ENCODE results near the gene PLCB4. TPM values are rescaled to one million over a fixed set of nuclear protein-coding genes. Genes with fewer than 3 reads are reported as not detected.

The PLCB4 gene
- total and polyA plus RNA-seq, 2 donors = 11.5 to 32.1 TPM

GRCh38 chr20:9163251-9163650 is 94.4 kb downstream of the PLCB4 start:
- H3K36me3 ChIP-seq (ENCODE audit: insufficient read depth) = no peaks in the 10 kb centered on the region
- H3K4me3 ChIP-seq (ENCODE audit: low read depth, low read length) = no peak overlapping the region
- 89% methylated on average over 3 of the region's 3 CpGs for WGBS
- H3K27ac ChIP-seq (ENCODE audit: low read depth) = no peak overlapping the region
- DNase-seq (ENCODE audit: extremely low spot score) = no peak
- no peaks in the 10 kb centered on the region for H3K4me1 ChIP-seq (ENCODE audit: insufficient read depth)

- H3K4me3 ChIP-seq (ENCODE audit: low read depth, low read length) = no peak overlapping the region
- H3K27ac ChIP-seq (ENCODE audit: low read depth) = no peak overlapping the region
- 70% methylated on average over 1 of the region's 1 CpG for WGBS
- no peaks in the 10 kb centered on the region for H3K36me3 ChIP-seq (ENCODE audit: insufficient read depth)
- H3K4me1 ChIP-seq (ENCODE audit: insufficient read depth) = no peaks in the 10 kb centered on the region
- DNase-seq (ENCODE audit: extremely low spot score) = no peak
These were observed 95.1 kb downstream of the PLCB4 start for GRCh38 chr20:9163995-9164394.

- H3K27ac ChIP-seq (ENCODE audit: low read depth) = no peak overlapping the region
- no peak for DNase-seq (ENCODE audit: extremely low spot score)
- no peaks in the 10 kb centered on the region for H3K4me1 ChIP-seq (ENCODE audit: insufficient read depth)
- 87% methylated on average over 2 of the region's 2 CpGs for WGBS
- no peak overlapping the region for H3K4me3 ChIP-seq (ENCODE audit: low read depth, low read length)
- no peaks in the 10 kb centered on the region for H3K36me3 ChIP-seq (ENCODE audit: insufficient read depth)
These were observed 96.4 kb downstream of the PLCB4 start for GRCh38 chr20:9165261-9165660.

- WGBS = 85% methylated on average over 11 of the region's 11 CpGs
- Histone ChIP-seq H3K27ac (ENCODE audit: low read depth) (no peak overlapping the region), H3K4me3 (ENCODE audit: low read depth, low read length) (no peak overlapping the region), H3K4me1 (ENCODE audit: insufficient read depth) (no peaks in the 10 kb centered on the region), H3K36me3 (ENCODE audit: insufficient read depth) (no peaks in the 10 kb centered on the region)
- no peak for DNase-seq (ENCODE audit: extremely low spot score)
These were observed 97.4 kb downstream of the PLCB4 start for GRCh38 chr20:9166153-9166780.

GRCh38 chr20:9169409-9169808 is 100.5 kb downstream of the PLCB4 start:
- Histone ChIP-seq H3K4me3 (ENCODE audit: low read depth, low read length) (no peak overlapping the region), H3K4me1 (ENCODE audit: insufficient read depth) (no peaks in the 10 kb centered on the region), H3K27ac (ENCODE audit: low read depth) (no peak overlapping the region), H3K36me3 (ENCODE audit: insufficient read depth) (no peaks in the 10 kb centered on the region)
- DNase-seq (ENCODE audit: extremely low spot score) = no peak
- WGBS = 96% methylated on average over 7 of the region's 7 CpGs

- Histone ChIP-seq H3K27ac (ENCODE audit: low read depth) (no peak overlapping the region), H3K36me3 (ENCODE audit: insufficient read depth) (no peaks in the 10 kb centered on the region), H3K4me3 (ENCODE audit: low read depth, low read length) (no peak overlapping the region), H3K4me1 (ENCODE audit: insufficient read depth) (no peaks in the 10 kb centered on the region)
- no peak for DNase-seq (ENCODE audit: extremely low spot score)
- WGBS = 72% methylated on average over 2 of the region's 2 CpGs
These were observed 104.0 kb downstream of the PLCB4 start for GRCh38 chr20:9172851-9173250.

- H3K4me3 ChIP-seq (ENCODE audit: low read depth, low read length) = no peak overlapping the region
- 89% methylated on average over 4 of the region's 4 CpGs for WGBS
- no peaks in the 10 kb centered on the region for H3K4me1 ChIP-seq (ENCODE audit: insufficient read depth)
- H3K36me3 ChIP-seq (ENCODE audit: insufficient read depth) = no peaks in the 10 kb centered on the region
- no peak overlapping the region for H3K27ac ChIP-seq (ENCODE audit: low read depth)
- DNase-seq (ENCODE audit: extremely low spot score) = no peak
These were observed 108.4 kb downstream of the PLCB4 start for GRCh38 chr20:9177278-9177677.

GRCh38 chr20:9179193-9179802 is 110.4 kb downstream of the PLCB4 start:
- DNase-seq (ENCODE audit: extremely low spot score) = no peak
- WGBS = 49% methylated on average over 1 of the region's 1 CpG
- H3K36me3 ChIP-seq (ENCODE audit: insufficient read depth) = no peaks in the 10 kb centered on the region
- H3K27ac ChIP-seq (ENCODE audit: low read depth) = no peak overlapping the region
- H3K4me3 ChIP-seq (ENCODE audit: low read depth, low read length) = no peak overlapping the region
- no peaks in the 10 kb centered on the region for H3K4me1 ChIP-seq (ENCODE audit: insufficient read depth)

GRCh38 chr20:9179867-9180266 is 111.0 kb downstream of the PLCB4 start:
- H3K36me3 ChIP-seq (ENCODE audit: insufficient read depth) = no peaks in the 10 kb centered on the region
- no peak for DNase-seq (ENCODE audit: extremely low spot score)
- no peak overlapping the region for H3K4me3 ChIP-seq (ENCODE audit: low read depth, low read length)
- H3K27ac ChIP-seq (ENCODE audit: low read depth) = no peak overlapping the region
- H3K4me1 ChIP-seq (ENCODE audit: insufficient read depth) = no peaks in the 10 kb centered on the region

- no peaks in the 10 kb centered on the region for H3K4me1 ChIP-seq (ENCODE audit: insufficient read depth)
- no peaks in the 10 kb centered on the region for H3K36me3 ChIP-seq (ENCODE audit: insufficient read depth)
- no peak overlapping the region for H3K4me3 ChIP-seq (ENCODE audit: low read depth, low read length)
- WGBS = 95% methylated on average over 1 of the region's 1 CpG
- no peak overlapping the region for H3K27ac ChIP-seq (ENCODE audit: low read depth)
- DNase-seq (ENCODE audit: extremely low spot score) = no peak
These were observed 111.8 kb downstream of the PLCB4 start for GRCh38 chr20:9180481-9181257.

GRCh38 chr20:9185511-9185910 is 116.6 kb downstream of the PLCB4 start:
- Histone ChIP-seq H3K4me1 (ENCODE audit: insufficient read depth) (no peaks in the 10 kb centered on the region), H3K4me3 (ENCODE audit: low read depth, low read length) (no peak overlapping the region), H3K36me3 (ENCODE audit: insufficient read depth) (no peaks in the 10 kb centered on the region), H3K27ac (ENCODE audit: low read depth) (no peak overlapping the region)
- no peak for DNase-seq (ENCODE audit: extremely low spot score)
- WGBS = 90% methylated on average over 6 of the region's 6 CpGs

GRCh38 chr20:9186396-9186795 is 117.5 kb downstream of the PLCB4 start:
- no peak for DNase-seq (ENCODE audit: extremely low spot score)
- WGBS = 78% methylated on average over 5 of the region's 5 CpGs
- Histone ChIP-seq H3K4me3 (ENCODE audit: low read depth, low read length) (no peak overlapping the region), H3K36me3 (ENCODE audit: insufficient read depth) (no peaks in the 10 kb centered on the region), H3K4me1 (ENCODE audit: insufficient read depth) (no peaks in the 10 kb centered on the region), H3K27ac (ENCODE audit: low read depth) (no peak overlapping the region)

GRCh38 chr20:9195031-9195430 is 126.1 kb downstream of the PLCB4 start:
- Histone ChIP-seq H3K4me3 (ENCODE audit: low read depth, low read length) (no peak overlapping the region), H3K4me1 (ENCODE audit: insufficient read depth) (no peaks in the 10 kb centered on the region), H3K27ac (ENCODE audit: low read depth) (no peak overlapping the region), H3K36me3 (ENCODE audit: insufficient read depth) (no peaks in the 10 kb centered on the region)
- DNase-seq (ENCODE audit: extremely low spot score) = no peak
- 88% methylated on average over 6 of the region's 6 CpGs for WGBS

- Histone ChIP-seq H3K4me3 (ENCODE audit: low read depth, low read length) (no peak overlapping the region), H3K36me3 (ENCODE audit: insufficient read depth) (no peaks in the 10 kb centered on the region), H3K27ac (ENCODE audit: low read depth) (no peak overlapping the region), H3K4me1 (ENCODE audit: insufficient read depth) (no peaks in the 10 kb centered on the region)
- no peak for DNase-seq (ENCODE audit: extremely low spot score)
- WGBS = 77% methylated on average over 1 of the region's 1 CpG
These were observed 127.2 kb downstream of the PLCB4 start for GRCh38 chr20:9196110-9196509.
